Iris pigment epithelial cell (primary cell): ENCODE measurements around the gene TMEM62.

Source experiments
- DNase-seq: peaks from one replicate; pipeline ENCODE4 v3.0.0-alpha.2; 2011; ENCODE audit warnings: low read depth

Gene TMEM62

GRCh38 chr15:43133430-43134156 lies at the start of gene TMEM62:
Gene TMEM62, plus strand, starts transcription at chr15:43133586. Its CDS starts 217 bp downstream, at chr15:43133803.
- DNase-seq: peak; percentile 46

DNA sequence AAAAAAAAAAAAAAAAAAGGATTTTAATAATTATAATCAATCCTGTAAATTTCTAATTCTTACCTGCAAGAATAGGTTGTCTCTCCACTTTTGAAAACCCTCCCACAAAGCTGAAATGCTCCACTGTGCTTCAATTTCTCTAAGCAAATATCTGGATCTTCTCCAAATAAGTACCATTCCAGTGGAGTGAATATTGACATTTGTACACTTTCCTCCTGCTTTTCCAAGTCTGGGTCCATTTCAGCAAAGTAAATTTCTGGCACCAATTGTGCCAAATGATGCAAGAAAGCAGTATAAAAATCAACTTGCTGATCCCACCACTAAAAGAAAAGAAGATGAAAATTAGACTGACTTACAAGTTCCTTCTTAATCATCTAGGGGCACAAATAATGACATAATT lies 47.5 kb upstream of the TMEM62 start:
- DNase-seq: no peak

DNA sequence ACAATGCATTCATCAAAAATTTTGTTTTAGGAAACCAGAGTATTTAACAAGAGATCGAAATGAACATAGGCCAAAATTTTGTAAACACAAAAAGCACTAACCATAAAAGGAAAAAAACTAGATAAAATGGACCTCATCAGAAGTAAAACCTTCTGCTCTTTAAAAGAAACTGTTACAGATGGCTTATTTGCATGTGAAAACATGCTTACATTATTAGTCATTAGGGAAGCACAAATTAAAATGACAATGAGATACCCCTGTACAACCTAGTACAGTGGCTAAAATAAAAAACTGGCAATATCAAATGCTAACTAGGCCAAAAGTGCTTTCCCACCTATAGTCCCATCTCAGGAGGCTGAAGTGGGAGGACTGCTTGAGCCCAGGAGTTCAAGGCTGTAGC lies 46.8 kb upstream of the TMEM62 start:
- no peak for DNase-seq

GRCh38 chr15:43091859-43092258 lies 41.5 kb upstream of the TMEM62 start:
- no peak for DNase-seq

DNA sequence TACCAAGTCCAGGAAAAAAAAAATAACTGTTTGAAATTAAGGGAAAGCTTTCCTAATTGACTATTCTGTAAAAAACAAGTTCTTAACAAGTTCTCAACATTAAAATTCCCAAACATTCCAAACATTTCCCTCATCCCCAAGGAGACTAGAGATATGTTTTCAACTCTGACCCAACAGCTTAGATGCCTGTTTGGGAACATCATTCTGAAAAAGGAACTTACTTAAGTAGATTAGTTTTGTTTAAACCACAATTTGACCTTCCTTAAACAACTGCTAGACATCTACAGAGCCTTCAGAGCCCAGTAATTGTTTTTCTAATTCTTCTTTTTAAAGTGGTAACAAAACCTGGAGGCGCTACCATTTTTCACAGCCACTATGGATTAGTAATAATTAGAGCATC lies 40.4 kb upstream of the TMEM62 start:
- DNase-seq: peak; percentile 67

DNA sequence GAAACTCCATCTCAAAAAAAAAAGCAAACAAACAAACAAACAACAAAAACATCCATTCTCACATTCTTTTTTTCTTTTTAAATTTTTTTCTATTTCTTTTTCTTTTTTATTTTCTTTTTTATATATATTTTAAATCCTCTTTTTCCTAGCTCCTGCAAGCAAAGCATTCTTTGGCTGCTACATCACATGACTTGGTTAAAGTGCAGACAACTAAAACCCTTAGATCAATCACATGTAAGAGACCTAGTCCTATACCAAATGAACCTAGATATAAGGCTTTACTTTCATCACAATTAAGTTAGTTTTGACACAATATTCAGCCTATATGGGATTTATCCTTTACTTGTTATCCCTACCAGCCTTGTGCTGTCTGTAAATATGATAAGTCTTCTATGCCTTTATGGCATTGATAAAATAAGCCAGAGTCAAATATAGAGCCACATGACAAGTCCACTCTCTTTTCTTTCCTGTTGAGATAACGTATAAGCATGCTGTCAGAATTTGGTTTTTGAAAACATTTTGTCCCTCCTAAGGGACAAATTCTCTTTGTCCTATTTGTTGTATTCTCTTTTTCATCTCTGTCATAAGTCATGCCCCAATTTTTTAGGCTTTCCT lies 38.9 kb upstream of the TMEM62 start:
- DNase-seq: no peak

DNA sequence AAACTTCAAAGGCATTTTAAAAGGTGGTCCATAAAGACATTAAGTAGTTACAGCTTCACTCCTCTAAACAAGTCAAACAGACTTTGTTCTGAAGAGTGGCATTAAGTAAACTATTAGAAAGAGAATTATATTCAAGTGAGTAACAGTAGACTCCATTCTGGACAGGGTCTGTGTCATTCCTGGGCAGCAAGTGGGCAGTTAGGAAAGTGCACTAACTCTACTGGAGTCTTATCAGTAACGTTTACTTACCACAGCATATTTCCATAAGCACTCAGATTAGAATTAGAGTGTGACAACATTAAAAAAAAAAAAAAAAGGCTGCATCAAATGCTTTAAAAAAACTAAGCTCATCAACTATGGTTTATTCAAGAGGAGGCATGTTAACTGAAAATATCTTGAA lies 38.1 kb upstream of the TMEM62 start:
- DNase-seq: peak; percentile 65

DNA sequence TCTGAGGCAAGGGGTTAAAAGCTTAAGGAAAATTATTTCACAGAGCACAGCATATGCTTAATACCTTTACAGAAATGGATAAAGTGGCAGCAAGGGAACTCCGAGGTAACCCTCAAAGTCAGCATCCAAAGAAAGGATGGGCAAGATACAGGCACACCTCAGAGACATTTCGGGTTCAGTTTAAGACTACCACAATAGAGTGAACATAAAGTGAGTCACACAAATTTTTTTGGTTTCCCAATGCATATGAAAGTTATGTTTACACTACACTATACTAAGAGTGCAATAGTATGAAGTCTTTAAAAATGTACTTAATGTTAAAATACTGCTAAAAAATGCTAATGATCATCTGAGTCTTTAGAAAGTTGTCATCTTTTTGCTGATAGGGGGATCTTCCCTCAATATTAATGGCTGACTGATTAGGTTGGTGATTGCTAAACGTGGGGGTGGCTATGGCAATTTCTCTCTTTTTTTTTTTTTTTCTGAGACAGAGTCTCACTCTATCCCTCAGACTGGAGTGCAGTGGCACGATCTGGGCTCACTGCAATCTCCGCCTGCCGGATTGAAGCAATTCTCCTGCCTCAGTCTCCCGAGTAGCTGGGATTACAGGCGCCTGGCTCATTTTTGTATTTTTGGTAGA lies 37.6 kb upstream of the TMEM62 start:
- DNase-seq: peak; percentile 64

DNA sequence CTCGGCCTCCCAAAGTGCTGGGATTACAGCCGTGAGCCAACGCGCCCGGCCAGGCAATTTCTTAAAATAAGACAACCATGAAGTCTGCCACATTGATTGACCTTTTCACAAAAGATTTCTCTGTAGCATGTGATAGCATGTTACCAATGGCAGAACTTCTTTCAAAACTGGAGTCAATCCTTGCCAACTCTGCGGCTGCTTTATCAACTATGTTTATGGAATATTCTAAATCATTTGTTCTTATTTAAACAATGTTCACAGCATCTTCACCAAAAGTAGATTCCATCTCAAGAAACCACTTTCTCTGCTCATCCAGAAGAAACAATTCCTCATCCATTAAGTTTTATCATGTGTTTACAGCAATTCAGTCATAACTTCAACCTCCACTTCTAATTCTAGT lies 37.0 kb upstream of the TMEM62 start:
- no peak for DNase-seq

DNA sequence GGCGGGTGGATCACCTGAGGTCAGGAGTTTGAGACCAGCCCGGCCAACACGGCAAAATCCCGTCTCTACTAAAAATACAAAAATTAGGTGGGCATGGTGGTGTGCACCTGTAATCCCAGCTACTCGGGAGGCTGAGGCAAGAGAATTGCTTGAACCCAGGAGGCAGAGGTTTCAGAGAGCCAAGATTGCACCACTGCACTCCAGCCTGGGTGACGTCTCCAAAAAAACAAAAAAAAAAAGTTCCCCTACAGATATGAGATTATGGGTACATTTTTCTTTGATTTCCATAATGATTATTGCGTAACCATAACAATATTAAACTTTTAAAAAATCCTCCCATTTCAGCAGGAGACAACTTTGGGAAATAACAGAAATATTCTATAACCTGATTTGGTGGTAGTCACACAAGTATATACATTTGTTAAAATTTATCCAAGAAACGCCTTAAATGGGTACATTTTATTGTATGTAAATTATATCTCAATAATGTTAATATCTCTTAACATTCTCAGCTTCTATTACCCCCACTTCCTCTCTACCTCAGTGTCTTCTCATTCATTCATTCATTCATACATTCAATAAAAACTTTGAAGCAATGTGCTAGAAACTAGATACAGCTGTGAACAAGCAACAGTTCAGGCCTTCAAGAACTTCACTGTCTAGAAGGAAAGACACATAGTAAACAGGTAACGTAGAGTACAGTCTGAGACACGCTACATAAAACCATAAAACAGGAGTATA lies 34.1 kb upstream of the TMEM62 start:
- no peak for DNase-seq

DNA sequence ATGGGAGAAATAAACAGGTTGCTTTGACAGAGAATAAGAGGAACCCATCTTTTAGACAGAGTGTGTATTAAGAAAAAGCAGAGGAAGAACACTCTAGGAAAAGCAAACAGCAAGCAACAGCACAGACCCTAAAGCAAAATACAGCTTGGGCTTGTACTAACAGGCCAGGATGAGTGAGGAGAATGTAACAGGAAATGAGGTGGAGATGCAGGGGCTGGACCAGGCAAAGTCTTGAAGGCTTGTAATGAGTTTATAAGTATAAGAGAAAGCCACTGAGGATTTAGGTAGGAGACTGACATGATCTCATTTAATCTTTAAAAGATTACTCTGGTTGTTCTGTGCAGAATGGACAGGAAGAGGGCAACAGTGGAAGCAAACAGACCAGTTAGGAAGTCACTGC lies 32.4 kb upstream of the TMEM62 start:
- DNase-seq: peak; percentile 7

- no peak for DNase-seq
Observed at GRCh38 chr15:43102187-43102586, 31.2 kb upstream of the TMEM62 start.

- DNase-seq: no peak
Observed at GRCh38 chr15:43103907-43104306, 29.5 kb upstream of the TMEM62 start.

DNA sequence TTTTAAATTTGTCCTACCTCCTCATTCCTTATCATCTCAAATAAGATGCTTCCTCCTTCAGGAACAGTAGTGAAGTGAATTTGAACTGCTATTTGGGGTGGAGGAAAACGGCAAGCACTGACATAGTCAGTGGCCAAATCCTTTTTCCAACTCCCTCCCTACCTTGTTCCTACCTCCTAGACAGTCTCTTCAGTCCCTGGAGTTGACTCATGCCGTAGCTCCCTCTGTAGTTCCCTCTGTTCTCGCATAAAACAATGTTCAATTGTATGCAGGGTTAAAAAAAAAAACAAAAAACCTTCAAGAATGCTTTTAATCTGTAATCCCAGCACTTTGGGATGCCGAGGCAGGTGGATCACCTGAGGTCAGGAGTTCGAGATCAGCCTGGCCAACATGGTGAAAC lies 29.0 kb upstream of the TMEM62 start:
- peak; percentile 19 for DNase-seq

GRCh38 chr15:43105077-43105736 lies 28.2 kb upstream of the TMEM62 start:
- DNase-seq: peak; percentile 17

- DNase-seq: peak; percentile 93
Observed at GRCh38 chr15:43105778-43106485, 27.5 kb upstream of the TMEM62 start, which contains the start of gene UBR1. Gene UBR1, minus strand, starts transcription at chr15:43106038. Its CDS starts 16 bp downstream, at chr15:43106022.

- no peak for DNase-seq
Observed at GRCh38 chr15:43106486-43106829, 26.9 kb upstream of the TMEM62 start.

GRCh38 chr15:43107751-43108150 lies 25.6 kb upstream of the TMEM62 start:
- no peak for DNase-seq

- DNase-seq: no peak
Observed at GRCh38 chr15:43111354-43111753, 22.0 kb upstream of the TMEM62 start.

- DNase-seq: no peak
Observed at GRCh38 chr15:43118286-43118685, 15.1 kb upstream of the TMEM62 start.

GRCh38 chr15:43118829-43119228 lies 14.6 kb upstream of the TMEM62 start:
- no peak for DNase-seq
